ENCODE measurements around the gene B4GALNT4. TPM values are rescaled to one million over a fixed set of nuclear protein-coding genes. Genes with fewer than 3 reads are reported as not detected.

Gene B4GALNT4
- total RNA-seq, 1 donor from 2014 or later, result 0.38 TPM

- Histone ChIP-seq H3K27ac (no peak overlapping the region), H3K36me3 (peaks cover 4% of the 10 kb centered on the region), H3K4me1 (peaks cover 13% of the 10 kb centered on the region), H3K9me3 (no peaks in the 10 kb centered on the region), H3K27me3 (ENCODE audit: low read depth) (no peaks in the 10 kb centered on the region), H3K4me3 (no peak overlapping the region)
- intact Hi-C loops (cut with DNase I), result no loop called here
- DNase-seq (peak; percentile 60), ATAC-seq (no peak)
- TF ChIP-seq, protein P1, sequence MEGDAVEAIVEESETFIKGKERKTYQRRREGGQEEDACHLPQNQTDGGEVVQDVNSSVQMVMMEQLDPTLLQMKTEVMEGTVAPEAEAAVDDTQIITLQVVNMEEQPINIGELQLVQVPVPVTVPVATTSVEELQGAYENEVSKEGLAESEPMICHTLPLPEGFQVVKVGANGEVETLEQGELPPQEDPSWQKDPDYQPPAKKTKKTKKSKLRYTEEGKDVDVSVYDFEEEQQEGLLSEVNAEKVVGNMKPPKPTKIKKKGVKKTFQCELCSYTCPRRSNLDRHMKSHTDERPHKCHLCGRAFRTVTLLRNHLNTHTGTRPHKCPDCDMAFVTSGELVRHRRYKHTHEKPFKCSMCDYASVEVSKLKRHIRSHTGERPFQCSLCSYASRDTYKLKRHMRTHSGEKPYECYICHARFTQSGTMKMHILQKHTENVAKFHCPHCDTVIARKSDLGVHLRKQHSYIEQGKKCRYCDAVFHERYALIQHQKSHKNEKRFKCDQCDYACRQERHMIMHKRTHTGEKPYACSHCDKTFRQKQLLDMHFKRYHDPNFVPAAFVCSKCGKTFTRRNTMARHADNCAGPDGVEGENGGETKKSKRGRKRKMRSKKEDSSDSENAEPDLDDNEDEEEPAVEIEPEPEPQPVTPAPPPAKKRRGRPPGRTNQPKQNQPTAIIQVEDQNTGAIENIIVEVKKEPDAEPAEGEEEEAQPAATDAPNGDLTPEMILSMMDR (IDR thresholded peaks at IDR 0.05), result no peak
Measured at GRCh38 chr11:405323-405953, 36.1 kb downstream of the B4GALNT4 start.

DNA sequence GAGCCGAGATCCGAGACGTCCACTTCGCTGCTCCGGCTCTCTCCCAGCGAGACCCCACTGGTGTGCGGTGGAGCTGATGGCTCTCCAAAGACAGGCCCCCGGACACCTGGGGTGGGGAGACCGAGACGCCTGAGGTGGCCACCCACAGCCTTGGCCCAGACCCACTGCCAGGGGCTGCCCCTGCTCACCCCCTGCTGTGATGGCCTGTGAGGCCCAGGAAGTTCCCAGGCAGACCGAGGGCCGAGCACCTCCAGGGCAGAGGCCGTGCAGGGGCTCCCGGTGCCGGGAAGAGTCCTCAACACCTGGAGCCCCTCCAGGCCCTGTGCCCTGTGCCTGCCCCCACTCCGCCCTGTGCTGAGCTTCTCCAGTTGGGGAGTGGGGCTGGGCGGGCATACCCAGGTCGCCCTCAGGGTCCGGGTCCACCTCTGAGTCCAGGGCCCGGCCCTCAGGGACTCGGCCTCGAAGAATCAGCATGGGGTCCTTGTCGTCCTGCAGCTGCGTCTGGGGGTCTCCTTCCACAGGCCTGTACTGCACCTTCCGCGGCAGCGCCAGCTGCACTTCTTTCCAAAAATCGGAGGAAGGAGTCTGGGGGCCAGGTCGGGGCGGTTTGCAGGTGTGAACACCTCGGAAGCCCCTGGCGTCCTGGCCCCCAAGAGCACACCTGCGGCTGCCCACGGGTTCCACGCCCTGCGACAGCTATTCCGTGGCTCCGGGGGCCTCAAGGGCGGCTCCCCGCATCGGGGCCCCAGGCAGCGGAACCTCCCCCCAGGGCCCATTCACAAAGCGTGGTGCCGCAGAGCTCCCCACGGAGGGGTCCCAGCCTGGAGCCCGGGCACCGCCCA, 36.9 kb downstream of the B4GALNT4 start:
- DNase-seq, result peak; percentile 55
- peak; percentile 5 to 10 for ATAC-seq
- H3K36me3 ChIP-seq, result peaks cover 4% of the 10 kb centered on the region

GRCh38 chr11:406796-407650, 37.7 kb downstream of the B4GALNT4 start:
- DNase-seq (peak; percentile 92), ATAC-seq (peak; percentile 71 to 77)
- Histone ChIP-seq H3K4me3 (peak overlapping the region; percentile 72), H3K4me1 (peaks cover 13% of the 10 kb centered on the region), H3K9me3 (no peaks in the 10 kb centered on the region), H3K27me3 (ENCODE audit: low read depth) (no peaks in the 10 kb centered on the region), H3K27ac (peak overlapping the region; percentile 81), H3K36me3 (peaks cover 4% of the 10 kb centered on the region)
- intact Hi-C loops (cut with DNase I), result no loop called here
- TF ChIP-seq, protein P1 (IDR thresholded peaks at IDR 0.05), result no peak

More for the DNA sequence above, 36.9 kb downstream of the B4GALNT4 start:
- H3K4me3 ChIP-seq, result peak overlapping the region; percentile 72
- no peaks in the 10 kb centered on the region for H3K9me3 ChIP-seq
- peaks cover 13% of the 10 kb centered on the region for H3K4me1 ChIP-seq
- no peaks in the 10 kb centered on the region for H3K27me3 ChIP-seq (ENCODE audit: low read depth)
- peak overlapping the region; percentile 81 for H3K27ac ChIP-seq
- intact Hi-C loops (cut with DNase I), result no loop called here
- TF ChIP-seq, protein P1 (IDR thresholded peaks at IDR 0.05), result no peak

- intact Hi-C loops (cut with DNase I), result no loop called here
- Histone ChIP-seq H3K4me1 (peaks cover 14% of the 10 kb centered on the region), H3K9me3 (no peaks in the 10 kb centered on the region), H3K27ac (peak overlapping the region; percentile 47), H3K36me3 (peaks cover 4% of the 10 kb centered on the region), H3K4me3 (peak overlapping the region; percentile 72), H3K27me3 (ENCODE audit: low read depth) (no peaks in the 10 kb centered on the region)
- TF ChIP-seq, protein P1 (IDR thresholded peaks at IDR 0.05), result no peak
- ATAC-seq (peak in 1 of 2 donors; percentile 17), DNase-seq (no peak)
Measured at GRCh38 chr11:407651-408123, 38.4 kb downstream of the B4GALNT4 start.

Data from lower lobe of right lung (tissue), 2 donors.